DMS79 (cell line): ENCODE results near the gene MYO3B.
A peak's percentile ranks its signal among the peaks of the same experiment; 100 is the strongest.
"Not testable (repeated sequence)": the region's sequence is repeated elsewhere in the genome, so short reads cannot be mapped to it uniquely, and the experiment has no call there.

Experiments
- DNase-seq: peaks from one replicate; lab custom pipeline; 2025; lab: John Stamatoyannopoulos, UW

MYO3B gene

DNA sequence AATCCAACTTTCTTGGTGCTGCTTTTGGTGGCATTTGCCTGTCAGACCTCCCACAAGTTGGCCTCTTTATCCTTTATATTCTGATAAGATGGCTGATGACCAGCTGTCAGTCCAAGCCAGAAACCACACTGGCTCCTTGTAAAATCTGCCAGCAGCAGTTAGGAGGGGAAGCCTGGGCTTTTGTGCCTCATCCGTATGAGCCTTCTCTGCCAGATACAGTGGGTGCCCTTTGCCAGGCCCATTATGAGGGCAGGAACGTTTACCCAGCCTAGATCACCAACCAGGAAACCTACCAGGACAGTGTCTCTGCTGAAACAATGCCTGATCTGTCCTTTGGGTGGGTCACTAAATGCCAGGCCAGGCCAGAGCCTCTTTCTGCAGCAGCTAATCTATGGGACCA is 334.3 kb downstream of the MYO3B start:
- DNase-seq = no peak

DNA sequence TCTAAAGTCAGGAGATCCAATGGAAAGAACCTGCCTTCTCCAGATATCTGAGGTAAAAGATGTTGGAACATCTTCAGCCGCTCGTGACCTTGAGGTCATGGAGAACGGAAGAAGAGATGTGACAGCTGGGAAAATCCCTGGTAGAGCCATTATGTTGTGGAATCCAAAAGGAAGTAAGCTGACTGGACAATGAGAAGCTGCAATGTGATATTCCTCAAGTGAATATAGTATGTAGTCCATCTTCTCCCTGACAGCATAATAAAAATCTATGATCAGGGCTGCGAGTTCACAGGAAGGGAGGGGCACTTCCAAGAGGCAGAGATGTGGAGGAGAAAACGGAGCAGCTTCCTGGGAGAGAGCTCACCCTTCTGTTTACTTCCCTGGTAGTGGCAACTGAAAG is 336.2 kb downstream of the MYO3B start:
- no peak for DNase-seq

GRCh38 chr2:170517538-170517937 is 339.6 kb downstream of the MYO3B start:
- DNase-seq = no peak

DNA sequence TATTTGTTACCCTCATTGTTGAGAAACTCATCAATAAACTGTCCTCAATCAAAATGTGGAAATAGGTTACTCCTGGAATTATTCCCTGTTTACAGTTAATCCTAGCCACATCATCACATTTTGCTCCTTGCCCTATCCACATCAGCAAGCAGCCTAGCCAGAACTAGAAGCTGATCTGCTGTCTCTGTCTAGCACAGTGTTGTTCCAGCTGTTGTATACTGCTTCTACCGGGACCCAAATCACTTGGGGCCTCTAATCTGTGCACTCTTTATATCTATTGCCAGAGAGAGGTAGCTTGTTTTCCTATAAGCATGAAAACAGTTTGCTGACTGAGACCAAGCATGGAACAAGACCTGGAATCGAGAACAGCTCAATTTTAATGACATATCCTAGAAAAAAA is 341.0 kb downstream of the MYO3B start:
- DNase-seq = no peak

DNA sequence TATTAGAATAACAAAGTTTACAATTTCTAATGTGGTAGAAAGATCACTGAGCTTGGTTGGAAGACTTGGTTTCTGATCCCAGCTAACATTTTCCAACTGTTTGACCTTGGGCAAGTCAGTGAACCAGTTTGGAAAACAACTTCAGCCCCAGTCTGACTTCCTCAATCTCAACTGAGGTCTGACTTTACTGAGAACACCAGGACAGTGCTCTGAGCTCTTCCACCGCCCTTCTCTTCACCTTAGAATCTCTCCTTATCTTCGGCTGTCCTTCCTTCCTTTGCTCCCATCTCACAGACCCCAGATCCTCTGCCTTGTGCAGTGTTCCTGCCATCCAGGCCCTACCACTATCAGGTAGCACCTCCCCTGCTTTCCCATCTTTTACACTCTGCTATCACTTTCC is 343.4 kb downstream of the MYO3B start:
- DNase-seq = no peak

GRCh38 chr2:170523506-170523905 is 345.6 kb downstream of the MYO3B start:
- DNase-seq = no peak

DNA sequence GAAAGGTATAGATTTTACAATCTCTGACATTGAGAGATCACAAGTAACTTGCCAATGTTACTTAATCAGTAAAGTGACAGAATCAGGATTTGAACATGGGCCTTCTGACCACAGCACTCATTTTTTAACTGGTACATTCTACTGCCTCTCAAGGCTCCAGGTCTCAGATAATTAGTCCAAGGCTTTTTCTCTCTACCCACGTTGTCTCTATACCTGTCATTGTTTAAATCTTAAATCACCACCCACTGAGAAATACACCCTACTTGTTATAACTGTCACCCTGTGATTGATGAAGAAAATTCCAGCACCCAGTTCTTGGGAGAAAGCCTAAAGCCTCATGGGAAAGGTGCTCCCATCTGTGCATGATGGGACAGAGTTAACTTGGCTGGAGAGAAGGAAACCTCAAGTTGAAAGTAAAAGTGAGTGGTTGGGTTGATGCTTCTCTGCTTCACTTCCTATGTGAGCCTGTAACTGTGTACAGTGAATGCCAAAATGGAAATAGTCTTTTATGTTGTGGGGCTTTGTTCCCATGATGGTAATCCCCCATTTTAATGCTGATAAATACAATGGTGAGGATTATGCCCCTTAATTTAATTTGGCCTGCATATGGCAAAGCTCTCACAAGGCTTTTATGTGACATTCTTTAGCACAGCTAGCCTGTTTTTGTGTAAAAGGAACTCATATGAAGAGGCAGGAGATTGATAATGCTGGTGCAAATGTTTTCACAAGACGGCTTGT is 347.1 kb downstream of the MYO3B start:
- DNase-seq = no peak

DNA sequence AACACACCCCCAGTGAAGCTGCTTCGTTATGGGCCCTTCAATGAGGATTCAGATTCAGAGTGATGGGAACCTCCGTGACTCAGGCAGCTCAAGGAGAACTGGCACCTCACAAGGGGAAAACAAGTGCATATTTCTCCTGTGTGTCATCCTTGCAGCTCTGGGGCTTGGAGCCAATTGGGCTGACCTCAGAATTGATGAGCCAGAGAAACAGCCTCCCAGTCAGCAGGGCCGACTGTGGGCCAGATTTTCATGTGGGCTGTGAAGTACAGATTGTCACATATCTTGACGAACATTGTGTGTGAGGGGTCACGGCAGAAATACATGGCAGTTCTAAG is 347.6 kb downstream of the MYO3B start:
- no peak for DNase-seq

- peak; percentile 97 for DNase-seq
Measured at GRCh38 chr2:170530284-170530745, 352.4 kb downstream of the MYO3B start.

DNA sequence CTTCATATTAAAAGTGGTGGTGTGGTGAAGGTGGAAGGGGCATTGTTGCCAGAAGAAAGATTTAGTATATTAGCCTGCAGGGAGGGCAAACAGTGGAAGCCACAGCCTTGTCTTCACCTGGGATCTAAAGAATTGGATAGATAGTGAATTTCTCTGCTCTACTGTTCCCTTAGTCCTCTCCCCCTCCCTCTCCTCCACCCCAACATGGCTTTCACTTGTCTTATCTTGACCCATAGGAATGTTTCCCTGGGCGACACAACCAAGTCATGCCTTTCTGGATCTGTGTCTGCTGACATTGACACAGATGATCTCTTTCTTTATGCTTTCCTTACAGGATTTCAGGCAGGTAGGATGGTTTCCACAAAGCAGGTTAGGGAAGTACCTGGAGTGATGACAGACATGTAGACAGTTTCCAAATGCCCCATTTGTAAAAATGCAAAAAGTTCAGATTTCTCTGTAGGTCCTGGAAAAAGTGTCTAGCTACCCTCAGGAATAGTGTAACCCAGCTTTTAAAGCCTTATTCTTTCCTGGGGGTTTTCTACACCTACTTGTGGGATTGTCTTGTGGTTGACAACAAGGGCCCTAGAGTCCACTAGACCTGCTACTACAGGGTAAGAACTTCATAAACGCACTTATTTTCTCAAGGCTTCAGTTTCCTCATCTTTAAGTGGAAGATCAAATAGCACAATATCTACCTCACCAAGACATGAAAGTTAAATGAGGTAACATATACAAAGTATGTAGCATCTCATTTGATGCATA is 353.0 kb downstream of the MYO3B start:
- DNase-seq = peak; percentile 83

DNA sequence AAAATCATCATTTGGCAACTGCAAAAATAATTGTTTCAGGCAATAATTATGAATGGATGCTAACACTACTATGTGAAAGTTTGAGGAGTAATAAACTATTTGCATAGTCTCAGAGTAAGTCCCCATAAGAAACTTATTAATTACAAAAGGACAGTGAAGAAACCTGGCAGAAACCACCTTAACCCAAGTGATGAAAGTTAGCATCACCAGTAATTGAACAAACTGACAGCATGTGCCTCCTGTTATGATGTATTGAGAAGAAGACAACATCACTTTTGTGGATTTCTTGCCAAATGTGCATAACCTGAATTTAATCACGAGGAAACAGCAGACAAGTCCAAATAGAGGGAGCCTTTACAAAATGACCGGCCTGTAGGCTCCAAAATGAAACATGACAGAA is 353.9 kb downstream of the MYO3B start:
- DNase-seq = no peak

GRCh38 chr2:170533156-170533555 is 355.2 kb downstream of the MYO3B start:
- DNase-seq = no peak

GRCh38 chr2:170535552-170535951 is 357.6 kb downstream of the MYO3B start:
- DNase-seq = no peak

DNA sequence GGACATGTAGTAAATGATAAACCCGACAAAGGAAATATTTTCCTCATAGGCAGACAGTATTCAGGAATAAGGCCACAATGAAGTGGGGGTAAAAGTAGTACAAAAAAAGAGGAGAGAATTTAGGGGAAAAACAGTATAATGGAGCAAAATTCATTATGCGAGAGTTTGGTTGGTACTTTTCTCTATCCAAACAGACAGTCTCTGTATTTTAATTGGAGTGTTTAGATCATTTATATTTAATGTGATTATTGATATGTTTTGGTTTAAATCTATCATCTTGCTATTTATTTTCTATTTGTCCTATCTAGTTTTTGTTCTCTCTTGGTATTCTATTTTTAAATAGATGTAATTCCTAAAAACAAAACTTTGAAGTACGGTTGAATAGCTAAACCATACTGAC is 366.9 kb downstream of the MYO3B start:
- no peak for DNase-seq

GRCh38 chr2:170548304-170548703 is 370.4 kb downstream of the MYO3B start:
- no peak for DNase-seq

- DNase-seq = no peak
Measured at GRCh38 chr2:170550501-170550900, 372.6 kb downstream of the MYO3B start.

DNA sequence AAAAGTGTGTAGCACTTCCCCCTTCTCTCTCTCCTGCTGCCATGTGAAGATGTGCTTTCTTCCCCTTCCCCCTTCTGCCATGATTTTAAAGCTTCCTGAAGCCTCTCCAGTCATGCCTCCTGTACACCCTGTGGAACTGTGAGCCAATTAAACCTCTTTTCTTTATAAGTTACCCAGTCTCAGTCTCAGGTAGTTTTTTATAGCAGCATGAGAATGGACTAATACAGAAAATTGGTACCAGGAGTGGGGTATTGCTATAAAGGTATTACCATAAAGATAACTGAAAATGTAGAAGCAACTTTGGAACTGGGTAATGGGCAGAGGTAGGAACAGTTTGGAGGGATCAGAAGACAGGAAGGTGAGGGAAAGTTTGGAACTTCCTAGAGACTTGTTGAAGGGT is 374.0 kb downstream of the MYO3B start:
- not testable (repeated sequence) for DNase-seq

DNA sequence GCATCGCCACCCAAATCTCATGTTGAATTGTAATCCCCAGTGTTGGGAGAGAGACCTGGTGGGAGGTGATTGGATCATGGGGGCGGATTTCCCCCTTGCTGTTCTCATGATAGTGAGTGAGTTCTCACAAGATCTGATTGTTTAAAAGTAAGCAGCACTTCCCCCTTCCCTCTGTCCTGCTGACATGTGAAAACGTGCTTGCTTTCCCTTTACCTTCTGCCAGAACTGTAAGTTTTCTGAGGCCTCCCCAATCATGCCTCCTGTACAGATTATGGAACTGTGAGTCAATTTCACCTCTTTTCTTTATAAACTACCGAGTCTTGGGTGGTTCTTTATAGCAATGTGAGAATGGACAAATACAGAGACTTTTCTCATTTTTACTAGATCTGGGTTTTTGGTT is 375.8 kb downstream of the MYO3B start:
- DNase-seq = no peak

- no peak for DNase-seq
Measured at GRCh38 chr2:170554278-170554955, 376.5 kb downstream of the MYO3B start.

- DNase-seq = no peak
Measured at GRCh38 chr2:170562928-170563327, 385.0 kb downstream of the MYO3B start.

- DNase-seq = no peak
Measured at GRCh38 chr2:170563401-170563800, 385.5 kb downstream of the MYO3B start.

GRCh38 chr2:170566138-170566537 is 388.2 kb downstream of the MYO3B start:
- DNase-seq = no peak

- no peak for DNase-seq
Measured at GRCh38 chr2:170567429-170567828, 389.5 kb downstream of the MYO3B start.
